Activated CD8-positive, alpha-beta memory T cell treated with anti-CD3 and anti-CD28 coated beads, Interleukin-2, amount 50 U/mL, for 4 hours (primary cell): ENCODE results near the gene ATP10A.
"Not testable (repeated sequence)": the region's sequence is repeated elsewhere in the genome, so short reads cannot be mapped to it uniquely, and the experiment has no call there.

Source experiments
- DNase-seq: peaks from one replicate; pipeline ENCODE4 v3.0.0-alpha.2; 2020

Gene ATP10A

DNA sequence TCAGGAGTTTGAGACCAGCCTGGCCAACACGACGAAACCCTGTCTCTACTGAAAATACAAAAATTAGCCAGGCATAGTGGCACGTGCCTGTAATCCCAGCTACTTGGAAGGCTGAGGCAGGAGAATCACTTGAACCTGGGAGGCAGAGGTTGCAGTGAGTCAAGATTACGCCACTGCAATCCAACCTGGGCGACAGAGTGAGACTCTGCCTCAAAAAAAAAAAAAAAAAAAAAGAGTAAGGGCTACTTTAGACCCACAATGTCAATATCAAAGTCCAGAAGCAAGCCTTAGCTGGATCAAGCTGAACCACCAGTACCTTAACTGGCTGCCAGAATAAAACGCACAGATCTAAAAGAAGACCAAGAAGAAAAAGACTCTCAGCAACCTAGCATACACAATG lies 17.8 kb upstream of the ATP10A start:
- DNase-seq = not testable (repeated sequence)

DNA sequence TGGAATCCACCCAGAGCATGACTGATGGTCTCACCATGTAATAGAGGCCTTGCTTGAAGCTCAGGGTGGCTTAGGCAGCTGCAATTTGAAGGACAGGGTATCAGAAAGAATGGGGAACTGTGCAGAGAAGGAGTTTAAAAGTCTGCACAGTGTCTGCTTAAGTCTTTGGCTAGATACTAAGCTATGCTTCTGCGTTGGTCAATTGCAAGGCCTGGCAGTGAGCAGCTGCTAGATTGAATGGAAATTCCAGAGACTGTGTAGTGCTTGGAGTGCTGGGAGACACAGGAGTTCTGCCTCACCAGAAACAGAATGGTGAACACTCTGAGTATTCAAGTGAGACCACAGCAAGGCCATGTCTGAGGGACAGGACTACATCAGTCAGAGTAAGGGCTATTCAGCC lies 17.3 kb upstream of the ATP10A start:
- DNase-seq = no peak

DNA sequence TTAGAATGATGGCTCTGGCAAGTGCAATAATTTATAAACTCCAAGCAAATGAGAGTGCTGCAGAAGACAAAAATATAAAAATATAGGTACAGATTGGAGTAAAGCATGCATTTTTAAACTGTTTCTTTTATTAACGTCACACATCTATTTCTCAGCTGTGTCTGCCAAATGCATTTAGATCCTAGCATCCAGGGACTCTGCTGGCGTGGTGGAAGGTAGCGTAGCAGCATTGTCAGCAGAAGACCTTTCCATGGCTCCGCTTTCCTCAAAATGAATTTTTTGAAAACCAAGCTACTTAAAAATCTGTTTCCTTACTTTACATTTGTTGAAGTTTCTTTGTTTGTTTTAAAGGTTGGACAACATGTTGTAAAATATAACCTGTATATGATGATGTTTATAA lies 16.3 kb upstream of the ATP10A start:
- no peak for DNase-seq

DNA sequence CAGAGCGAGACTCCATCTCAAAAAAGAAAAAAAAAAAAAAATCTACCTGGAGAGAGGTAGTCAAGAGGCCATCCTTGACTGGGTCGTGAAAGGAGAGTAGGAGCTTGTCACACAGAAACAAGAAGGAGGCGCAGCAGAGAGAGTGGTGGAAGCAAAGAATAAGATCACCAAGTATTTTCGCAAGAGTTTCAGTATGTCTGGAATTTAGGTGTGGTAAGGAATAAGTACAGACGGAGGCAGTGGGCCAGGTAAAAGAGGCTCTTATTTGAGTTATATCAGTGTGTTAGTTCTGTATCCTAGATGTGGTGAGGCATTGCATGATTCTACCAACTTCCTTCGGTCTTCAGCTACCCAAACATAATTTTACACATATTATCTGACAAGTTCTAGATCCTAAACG lies 14.6 kb upstream of the ATP10A start:
- DNase-seq = no peak

DNA sequence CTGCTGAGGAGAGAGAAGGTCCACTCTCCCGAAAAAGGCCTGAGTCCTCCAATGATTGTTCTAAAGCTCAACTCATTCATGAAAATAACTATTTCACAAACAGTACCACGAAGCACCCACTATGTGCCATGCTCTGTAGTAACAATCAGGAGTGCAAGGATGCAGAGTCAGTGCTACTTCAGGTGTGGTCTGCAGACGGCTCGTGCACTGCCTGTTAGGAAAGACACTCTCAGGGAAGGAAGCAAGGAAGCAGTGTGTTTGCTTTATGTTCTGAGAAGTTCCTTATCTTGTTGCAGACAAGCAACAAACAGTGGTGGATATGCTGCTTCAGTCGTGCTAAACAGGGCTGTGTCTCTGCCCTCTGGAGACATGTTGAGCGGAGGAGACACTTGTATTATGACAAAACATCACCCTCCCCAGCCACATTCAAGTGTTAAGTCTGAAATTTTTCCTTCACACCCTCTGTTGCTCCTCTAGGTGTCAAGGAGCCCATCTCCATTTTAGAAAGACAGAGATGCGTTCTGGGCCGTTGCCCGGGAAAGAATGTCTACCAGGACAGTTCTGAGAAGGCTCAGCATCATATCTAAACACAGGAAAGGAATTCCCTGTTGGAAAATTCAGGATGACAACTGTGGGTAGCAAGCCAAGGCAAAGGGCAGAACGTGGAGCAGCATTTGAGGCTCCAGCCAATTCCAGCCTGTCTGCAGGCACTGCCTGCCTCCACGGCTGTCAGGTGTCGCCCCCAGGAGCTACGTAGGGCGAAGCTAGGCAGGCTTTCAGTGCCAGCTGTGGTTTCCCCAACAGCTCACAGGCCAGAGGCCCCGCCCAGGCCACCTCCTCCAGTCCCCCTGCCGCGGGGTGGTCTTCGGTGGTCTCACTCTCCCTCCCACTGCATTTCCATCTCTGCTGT lies 13.4 kb upstream of the ATP10A start:
- no peak for DNase-seq

DNA sequence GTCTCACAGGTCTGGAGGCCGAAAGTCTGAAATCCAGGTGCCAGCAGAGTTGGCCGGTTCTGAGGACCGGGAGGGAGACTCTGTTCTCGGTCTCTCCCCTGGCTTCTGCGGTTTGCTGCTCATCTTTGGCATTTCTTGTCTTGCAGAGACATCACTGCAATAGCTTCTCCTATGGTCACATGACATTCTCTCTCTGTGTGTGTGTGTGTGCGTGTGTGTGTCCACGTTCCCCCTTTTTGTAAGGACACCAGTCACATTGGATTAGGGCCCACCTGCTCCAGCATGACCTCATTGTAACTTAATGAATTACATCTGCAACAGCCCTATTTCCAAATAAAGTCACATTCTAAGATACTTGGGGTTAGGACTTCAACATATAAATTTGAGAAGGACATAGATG lies 12.4 kb upstream of the ATP10A start:
- DNase-seq = no peak

DNA sequence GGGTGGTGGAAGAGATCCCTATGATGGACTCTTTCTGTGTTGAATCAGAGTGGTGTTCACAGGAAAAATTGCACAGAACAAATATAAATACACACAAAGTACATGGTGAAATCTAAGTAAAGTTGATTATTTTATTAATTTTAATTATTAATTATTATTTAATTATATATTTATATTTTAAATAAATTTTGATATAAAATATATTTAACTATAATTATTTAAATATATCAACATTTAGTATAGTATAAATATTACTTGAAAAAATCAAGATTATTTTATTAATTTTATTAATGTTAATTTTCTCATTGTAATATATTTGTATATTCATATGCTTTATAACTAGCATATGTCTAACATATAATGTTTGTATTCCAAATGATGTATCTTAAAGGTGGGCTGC lies 11.3 kb upstream of the ATP10A start:
- no peak for DNase-seq

DNA sequence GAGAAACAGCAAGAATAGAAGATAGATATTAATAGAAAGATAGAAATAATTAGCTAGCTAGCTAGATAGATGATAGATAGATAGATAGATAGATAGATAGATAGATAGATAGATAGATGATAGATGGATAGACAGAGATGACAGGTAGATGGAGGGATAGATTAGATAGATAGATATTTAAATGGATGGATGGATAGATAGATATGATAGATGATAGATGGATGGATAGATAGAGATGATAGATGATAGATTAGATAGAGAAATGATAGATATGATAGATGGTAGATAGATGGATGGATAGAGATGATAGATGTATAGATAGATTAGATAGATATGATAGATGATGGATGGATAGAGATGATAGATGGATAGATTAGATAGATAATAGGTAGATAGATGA lies 8.3 kb upstream of the ATP10A start:
- DNase-seq = no peak

DNA sequence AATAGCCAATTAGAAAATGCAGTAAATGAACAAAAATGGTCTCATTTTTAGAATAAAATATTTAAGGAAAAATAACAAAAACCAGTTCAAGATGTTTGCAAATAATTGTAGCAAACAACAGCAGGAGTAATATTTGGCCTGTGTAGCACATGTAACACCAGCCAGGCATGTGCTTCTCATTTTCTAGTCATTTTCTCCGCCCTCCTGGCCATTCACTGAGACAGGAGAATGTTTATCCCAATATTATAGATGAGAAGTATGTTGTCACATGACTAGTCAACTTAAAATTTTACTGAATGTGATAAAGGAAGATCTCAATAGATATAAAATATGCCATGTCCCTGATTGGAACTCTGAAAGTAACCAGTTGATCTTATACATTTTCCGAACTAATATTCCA lies 7.8 kb upstream of the ATP10A start:
- DNase-seq = no peak

DNA sequence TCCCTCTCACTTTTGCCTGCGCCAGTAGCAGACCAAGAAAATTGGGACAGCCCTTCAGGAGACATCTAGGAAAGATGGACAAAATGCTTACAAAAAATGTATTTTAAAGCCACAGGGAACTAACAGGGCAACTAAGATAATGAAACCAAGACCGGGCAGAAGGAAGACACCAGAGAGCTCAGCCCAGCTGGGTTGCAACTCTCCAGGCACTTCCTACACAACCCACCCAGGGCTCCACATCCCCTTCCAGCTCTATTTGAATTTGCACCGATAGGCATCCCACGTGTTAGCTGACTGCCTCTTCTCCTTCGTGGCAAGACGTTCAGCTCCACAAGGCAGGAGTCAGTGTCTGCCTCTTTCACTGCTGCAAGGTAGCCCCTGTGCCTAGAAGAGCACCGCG lies 6.6 kb upstream of the ATP10A start:
- DNase-seq = no peak

DNA sequence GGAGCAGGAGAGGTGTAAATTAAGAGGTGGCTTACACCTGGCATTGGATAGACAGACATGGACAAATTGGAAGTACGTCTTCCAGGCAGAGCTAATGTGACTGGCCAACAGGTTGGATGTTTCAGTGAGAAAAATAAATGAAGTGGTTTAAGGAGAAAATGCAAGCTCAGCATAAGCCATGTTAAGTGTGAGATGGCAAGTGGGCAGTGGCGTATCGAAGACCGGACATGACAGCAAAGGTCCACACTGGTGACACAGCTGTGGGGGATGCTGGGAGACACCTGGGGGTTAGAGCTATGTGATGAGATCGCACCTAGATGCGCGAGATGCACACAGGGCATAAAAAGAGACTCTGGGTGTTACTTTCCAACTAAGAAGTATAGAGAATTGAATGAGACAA lies 3.7 kb upstream of the ATP10A start:
- no peak for DNase-seq

DNA sequence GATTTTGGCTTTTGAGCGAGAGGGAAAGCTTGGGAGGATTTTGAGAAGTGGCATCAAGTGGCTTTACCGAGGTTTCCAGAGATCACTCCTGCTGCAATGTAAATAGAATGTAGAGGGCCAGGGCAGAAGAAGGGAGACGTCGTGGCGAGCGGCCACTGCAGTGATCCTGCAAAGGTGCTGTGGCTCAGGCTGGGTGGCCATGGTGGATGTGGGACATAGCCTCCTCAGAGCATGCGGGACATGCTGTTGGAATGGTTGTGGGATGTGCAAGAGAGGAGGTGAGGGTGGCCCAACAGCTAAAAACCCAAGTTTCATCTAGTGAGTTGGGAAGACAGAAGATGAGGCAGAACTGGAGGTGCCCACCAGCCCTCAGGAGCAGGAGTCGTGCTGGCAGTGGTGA lies 3.1 kb upstream of the ATP10A start:
- DNase-seq = no peak

DNA sequence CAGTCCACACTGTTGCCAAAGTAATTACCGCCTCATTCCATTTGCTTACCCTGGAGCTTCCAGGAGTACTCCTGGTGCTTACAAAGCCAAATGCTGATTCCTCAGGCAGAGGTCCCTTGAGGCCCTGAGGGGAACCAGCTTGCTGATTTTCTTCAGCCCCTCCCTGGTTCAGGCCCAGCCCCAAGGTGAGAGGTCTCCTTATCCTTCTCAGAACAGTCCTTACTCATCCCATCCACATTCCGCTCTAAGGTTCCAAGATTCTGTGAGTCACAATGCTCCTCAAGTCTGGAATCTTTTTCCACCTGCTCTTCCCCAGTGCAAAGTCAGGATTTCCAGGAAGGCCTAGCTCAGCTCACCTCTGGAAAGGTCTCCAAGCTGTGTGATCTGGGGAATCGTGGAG lies 1.8 kb upstream of the ATP10A start:
- no peak for DNase-seq

DNA sequence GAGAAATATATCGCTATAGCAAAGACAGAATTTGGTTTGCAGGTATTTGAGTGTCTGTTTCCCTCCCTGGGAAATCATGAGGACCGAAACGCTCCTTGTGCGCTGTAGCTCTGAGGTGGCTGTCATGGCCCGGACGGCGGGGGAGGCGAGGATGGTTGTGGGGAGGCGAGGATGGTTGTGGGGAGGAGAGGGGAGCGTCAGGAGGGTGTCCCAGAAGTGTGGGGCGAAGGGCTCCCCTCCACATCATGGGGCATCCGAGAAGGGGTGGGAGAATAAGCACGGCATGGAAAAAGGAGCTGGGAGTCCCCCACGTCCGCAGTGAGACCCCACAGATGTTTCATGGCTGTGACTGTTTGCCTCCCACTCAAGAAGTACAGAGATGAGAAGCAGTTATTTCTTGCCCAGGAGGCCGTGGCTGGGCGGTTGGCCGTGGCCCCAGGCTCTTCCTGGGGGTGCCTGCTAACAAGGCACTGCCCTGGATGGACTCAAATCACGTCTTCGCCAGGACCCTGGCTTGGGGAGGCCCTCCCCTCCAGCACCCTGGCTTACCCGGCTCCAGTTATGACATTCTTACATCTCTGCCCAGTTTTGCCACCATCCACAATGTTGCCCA lies 947 bp upstream of the ATP10A start:
- no peak for DNase-seq

DNA sequence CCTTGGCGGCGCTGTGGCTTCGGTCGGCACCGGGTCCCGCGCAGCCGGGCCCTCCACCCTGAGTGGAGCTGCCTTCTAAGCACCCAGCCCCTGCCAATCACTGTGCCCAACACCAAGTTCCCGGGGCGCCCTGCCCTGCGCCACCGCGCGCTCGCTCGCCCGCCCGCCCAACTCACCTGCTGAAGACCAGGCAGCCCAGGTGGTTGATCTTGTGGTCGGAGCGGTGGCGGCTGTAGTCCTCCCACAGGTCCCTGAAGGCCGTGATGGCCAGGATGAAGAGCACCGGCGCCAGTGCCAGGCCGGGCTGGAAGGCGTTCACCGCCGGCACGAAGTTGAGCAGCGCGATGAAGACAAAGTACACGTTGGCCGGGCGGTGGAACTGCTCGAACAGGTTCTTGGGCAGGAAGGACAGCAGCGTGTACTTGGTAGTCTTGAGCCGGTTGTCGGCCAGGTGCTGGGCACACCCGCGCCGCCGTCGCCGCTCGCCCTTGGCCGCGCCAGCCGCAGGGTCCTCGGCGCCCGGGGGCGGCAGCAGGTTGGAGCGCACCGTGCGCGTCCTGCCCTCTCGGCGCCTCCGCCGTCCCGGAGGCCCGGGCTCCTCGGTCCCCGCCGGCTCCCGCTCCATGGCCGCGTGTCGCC lies 536 bp downstream of the ATP10A start:
- peak; percentile 69 for DNase-seq

DNA sequence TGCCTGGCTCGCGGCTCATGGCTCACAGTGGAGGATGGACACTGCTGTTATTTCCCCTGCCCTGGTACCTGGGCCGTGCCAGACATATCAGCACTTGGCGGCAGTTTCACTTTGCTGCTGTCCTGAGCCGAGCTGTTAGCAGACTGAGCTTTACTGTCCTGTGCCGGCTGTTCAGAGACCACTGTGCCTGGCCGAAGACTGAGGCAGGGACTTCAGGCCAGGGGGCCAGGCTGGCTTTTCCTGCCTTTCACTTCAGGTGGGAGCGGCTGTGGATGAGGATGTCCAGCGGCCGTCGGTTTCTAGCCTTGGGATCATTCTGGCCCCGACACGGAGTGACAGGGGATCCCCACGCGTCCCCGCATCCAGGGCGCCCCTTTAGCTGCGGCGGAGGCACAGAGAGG lies 1.1 kb downstream of the ATP10A start:
- no peak for DNase-seq

DNA sequence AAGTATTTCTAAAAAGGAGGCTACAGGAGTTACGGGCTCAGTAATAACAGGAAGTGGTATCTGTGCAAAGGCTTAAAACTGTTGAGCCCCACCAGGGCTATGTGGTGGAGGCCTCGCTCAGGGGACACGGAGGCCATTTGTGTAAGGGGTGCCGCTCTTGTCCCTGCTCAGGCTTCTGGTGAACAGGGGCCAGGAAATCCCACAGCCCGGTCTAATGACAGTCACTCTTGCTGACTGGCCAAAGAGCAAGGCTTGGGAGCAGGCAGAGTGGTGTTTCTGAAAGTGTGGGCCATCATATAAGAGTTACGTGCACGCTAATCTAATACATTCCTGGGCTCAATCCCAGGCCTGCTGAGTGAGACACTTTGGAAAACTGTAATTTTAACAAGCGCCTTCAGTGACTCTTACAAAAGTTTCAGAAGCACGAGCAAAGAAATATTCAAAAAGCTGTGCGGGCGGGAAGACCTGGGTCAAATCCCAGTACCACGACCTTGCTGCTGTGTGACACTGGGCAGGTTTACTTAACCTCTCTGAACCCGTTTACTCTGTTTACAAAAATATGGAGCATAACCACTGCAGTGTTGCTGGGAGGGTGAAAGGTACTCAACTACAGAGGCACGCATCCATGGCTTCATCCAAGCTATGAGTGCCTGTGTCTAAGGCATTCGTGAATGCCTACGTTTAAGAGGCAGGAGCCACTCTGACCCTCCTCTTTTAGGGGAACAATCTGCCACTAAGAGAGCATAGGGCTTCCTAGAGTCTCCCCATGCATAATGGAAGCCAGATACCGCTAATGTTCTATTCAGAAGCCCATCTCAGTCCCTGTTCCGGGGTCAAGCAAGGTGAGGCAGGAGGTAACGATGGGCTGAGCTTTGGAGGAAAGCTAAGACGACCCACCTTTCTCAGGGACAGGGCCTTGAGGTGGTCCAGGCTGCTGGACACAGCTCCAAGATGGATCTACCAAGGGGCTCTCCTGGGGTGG lies 2.0 kb downstream of the ATP10A start:
- DNase-seq = no peak

DNA sequence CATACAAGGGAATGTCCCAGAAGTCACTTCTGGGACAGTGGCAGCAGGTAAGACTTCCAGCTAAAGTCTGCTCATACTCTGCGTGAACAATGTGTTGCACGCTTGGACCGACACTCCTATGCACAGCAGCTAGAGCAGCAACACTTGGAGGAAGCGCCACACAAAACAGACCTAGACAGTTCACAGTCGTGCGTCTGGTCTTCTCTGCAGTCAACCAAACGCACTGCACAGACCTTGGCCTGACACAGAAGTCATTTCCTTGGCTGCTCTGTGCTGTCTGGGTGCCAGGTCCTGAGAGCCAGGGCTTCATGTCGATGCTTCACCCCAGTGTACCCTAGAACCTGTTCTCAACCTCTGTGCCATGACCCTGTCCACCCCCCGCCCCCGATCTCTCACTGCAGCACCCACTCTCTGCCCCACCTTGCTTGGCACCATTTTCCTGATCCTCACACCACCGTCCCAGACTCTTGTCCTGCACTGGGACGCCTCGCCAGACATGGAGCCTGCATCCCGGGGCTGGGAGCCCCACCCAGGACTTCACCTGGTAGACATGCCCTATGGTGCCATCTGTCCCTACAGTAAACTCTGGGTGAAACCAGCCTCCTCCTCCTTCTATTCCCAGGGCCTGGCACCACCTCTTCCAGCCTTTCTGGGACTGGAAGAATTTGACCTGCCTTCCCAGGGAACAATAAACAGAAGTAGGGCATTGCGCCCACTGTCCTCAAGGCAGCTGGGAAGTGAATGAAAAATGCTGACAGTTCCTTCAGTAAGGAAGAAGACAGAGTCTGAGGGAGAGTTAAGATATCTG lies 3.1 kb downstream of the ATP10A start:
- DNase-seq = peak; percentile 36

DNA sequence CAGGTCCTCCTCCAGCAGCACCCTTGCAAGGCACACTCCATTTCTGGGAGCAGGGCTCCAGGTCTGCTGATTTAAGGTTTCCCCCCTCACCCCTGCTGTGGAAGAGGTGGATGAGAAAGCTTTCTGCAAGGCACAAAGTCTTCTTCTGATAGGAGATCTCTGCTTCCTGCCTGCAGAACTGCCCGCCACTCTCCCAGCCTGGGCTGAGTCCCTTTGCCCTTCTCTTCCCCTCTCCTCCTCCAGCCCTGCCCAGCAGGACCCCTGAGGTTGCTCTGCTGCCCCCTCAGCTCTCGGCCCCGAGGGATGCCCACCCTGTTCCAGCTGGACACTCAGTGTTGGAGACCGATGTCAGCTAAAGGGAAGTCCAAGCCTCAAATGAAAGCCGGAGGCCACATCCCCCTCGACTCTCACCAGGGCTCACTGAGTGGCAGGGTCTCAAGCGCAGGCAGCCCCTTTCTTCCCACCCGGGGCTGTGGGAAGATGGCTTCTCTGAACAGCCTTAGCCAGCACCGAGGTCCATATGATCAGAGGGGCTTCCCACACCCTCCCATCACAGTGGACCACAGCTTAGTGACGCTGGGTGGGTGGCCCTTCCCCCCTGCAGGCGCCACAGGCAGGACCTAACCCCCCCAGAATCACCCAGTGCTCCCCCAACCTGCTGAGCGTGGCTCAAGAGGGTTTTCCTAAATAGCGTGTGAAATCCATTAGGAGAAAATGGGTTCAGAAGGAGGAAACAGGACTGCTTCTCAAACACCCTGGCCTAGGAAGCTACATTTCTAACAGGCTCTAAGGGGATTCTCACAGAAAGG lies 4.0 kb downstream of the ATP10A start:
- no peak for DNase-seq

DNA sequence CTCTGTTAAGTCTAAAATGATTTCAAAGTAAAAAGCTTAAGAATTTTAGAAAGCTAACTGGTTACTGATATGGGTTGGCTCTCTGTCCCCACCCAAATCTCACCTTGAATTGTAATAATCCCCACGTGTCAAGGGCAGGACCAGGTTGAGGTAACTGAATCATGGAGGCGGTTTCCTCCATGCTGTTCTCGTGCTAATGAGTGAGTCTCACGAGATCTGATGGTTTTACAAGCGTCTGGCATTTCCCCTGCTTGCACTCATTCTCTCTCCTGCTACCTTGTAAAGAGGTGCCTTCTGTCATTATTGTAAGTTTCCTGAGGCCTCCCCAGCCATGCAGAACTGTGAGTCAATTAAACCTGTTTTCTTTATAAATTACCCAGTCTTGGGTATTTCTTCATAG lies 7.1 kb downstream of the ATP10A start:
- DNase-seq = not testable (repeated sequence)
